H1 (cell line): Measurements from ENCODE around the gene DHDH. TPM values are rescaled to one million over a fixed set of nuclear protein-coding genes. Genes with fewer than 3 reads are reported as not detected.

Experiments
- ATF2 ChIP-seq: IDR thresholded peaks from 2 replicates; pipeline ENCODE4 v1.6.1; 2012; ENCODE audit warnings: low read length, inconsistent platforms
- BRCA1 ChIP-seq: IDR thresholded peaks from 2 replicates; pipeline ENCODE4 v1.6.1; 2012; ENCODE audit warnings: low read depth, low read length, improper control_type of control experiment
- CEBPB ChIP-seq: IDR thresholded peaks from 2 replicates; pipeline ENCODE4 v1.6.1; 2012; ENCODE audit warnings: low read depth, low read length
- CHD1 ChIP-seq: IDR thresholded peaks from 2 replicates; pipeline ENCODE4 v1.6.1; 2012; ENCODE audit warnings: low read depth, low read length, improper control_type of control experiment
- CHD2 ChIP-seq: IDR thresholded peaks from 2 replicates; pipeline ENCODE4 v1.6.1; 2012; ENCODE audit warnings: low read length, improper control_type of control experiment
- CREB1 ChIP-seq: IDR thresholded peaks from 2 replicates; pipeline ENCODE4 v1.6.1; 2012; ENCODE audit warnings: inconsistent platforms
- CTBP2 ChIP-seq: IDR thresholded peaks from 2 replicates; pipeline ENCODE4 v1.7.0; 2011; ENCODE audit warnings: borderline replicate concordance, mild to moderate bottlenecking, moderate library complexity, mixed read lengths, low read length; ENCODE audit not compliant: insufficient read depth, insufficient read length
- KDM4A ChIP-seq: IDR thresholded peaks from one replicate; pipeline ENCODE4 v1.7.1; 2012; ENCODE audit warnings: low read depth, mild to moderate bottlenecking, moderate library complexity, low read length, inconsistent platforms; ENCODE audit not compliant: severe bottlenecking
- MAX ChIP-seq: IDR thresholded peaks from 2 replicates; pipeline ENCODE4 v1.6.1; 2012; ENCODE audit warnings: inconsistent platforms
- NRF1 ChIP-seq: IDR thresholded peaks from 2 replicates; pipeline ENCODE4 v1.6.1; 2011; ENCODE audit warnings: mild to moderate bottlenecking, low read depth, low read length, improper control_type of control experiment
- POLR2AphosphoS5 ChIP-seq: IDR thresholded peaks from 2 replicates; pipeline ENCODE4 v1.6.1; 2011; ENCODE audit warnings: low read depth, low read length
- SIX5 ChIP-seq: IDR thresholded peaks from 2 replicates; pipeline ENCODE4 v1.6.1; 2011; ENCODE audit warnings: mild to moderate bottlenecking, low read depth, low read length
- SP4 ChIP-seq: IDR thresholded peaks from 2 replicates; pipeline ENCODE4 v1.6.1; 2012; ENCODE audit warnings: low read length, inconsistent platforms
- ZNF274 ChIP-seq: IDR thresholded peaks from 2 replicates; pipeline ENCODE4 v1.7.0; 2012; ENCODE audit warnings: low read length, borderline replicate concordance; ENCODE audit errors: extremely low read depth
- polyA plus RNA-seq, 7 experiments: library from polyadenylated mRNA; depleted of rRNA in 3 of 7; stranded (reverse) in 5 of 7; unstranded in 2 of 7; fragments of >200 nt in 5 of 7; fragments of 200-250 nt in 2 of 7; gene quantifications; 1 replicate in 5 of 7; 2 replicates in 1 of 7; 4 replicates in 1 of 7; pipeline versions ENCODE4 v1.2.1 to v1.2.3, GENCODE V29; 2011 to 2013; ENCODE audit warnings: missing spikeins in 2 of 7, mixed read lengths in 2 of 7
- total RNA-seq: library from RNA; stranded (reverse); fragmentation: NEBNext Ultra II Directional; extraction: Animal tissue kit (Norgen Biotek cat#: 25700); gene quantifications from 2 replicates; pipeline ENCODE4 v1.2.1, GENCODE V29; 2021
- TF ChIP-seq, protein P1 (sequence below): IDR thresholded peaks from 2 replicates; pipeline ENCODE4 v1.6.1; 2011; ENCODE audit warnings: low read depth, mild to moderate bottlenecking, low read length; ENCODE audit not compliant: insufficient read depth

The DHDH gene
- total and polyA plus RNA-seq, 2 of the 8 experiments (the other 6 are each of a cell fraction or from before 2014, with no cell fraction given): 2.2 to 2.8 TPM

- peak; percentile 95 for TF ChIP-seq MAX
- peak; percentile 45 for TF ChIP-seq SIX5
- TF ChIP-seq NRF1: peak; percentile 15; the same call in 1 of the 2 replicates
- no peak for TF ChIP-seq CTBP2
- TF ChIP-seq KDM4A: peak; percentile 45
- TF ChIP-seq BRCA1: 0 out of 2 replicates have a peak, but pooled peaks have one; percentile 26
- no peak for TF ChIP-seq CEBPB
- no peak for TF ChIP-seq ATF2
- peak; percentile 99 for TF ChIP-seq SP4
- TF ChIP-seq ZNF274: no peak
- TF ChIP-seq POLR2AphosphoS5: peak; percentile 66; the same call in 1 of the 2 replicates
- TF ChIP-seq CHD1: no peak
- TF ChIP-seq, protein P1, sequence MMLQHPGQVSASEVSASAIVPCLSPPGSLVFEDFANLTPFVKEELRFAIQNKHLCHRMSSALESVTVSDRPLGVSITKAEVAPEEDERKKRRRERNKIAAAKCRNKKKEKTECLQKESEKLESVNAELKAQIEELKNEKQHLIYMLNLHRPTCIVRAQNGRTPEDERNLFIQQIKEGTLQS: peak; percentile 100
- TF ChIP-seq CREB1: peak; percentile 56; the same call in 1 of the 2 replicates
- no peak for TF ChIP-seq CHD2
Measured at GRCh38 chr19:48954595-48955307, 21.3 kb downstream of the DHDH start, which contains the start of gene BAX (continued).
